Omental fat pad (tissue), 4 donors: ENCODE measurements around the gene DISP3. TPM values are rescaled to one million over a fixed set of nuclear protein-coding genes. Genes with fewer than 3 reads are reported as not detected.

ENCODE experiments used
- ATAC-seq: fragments of 150-250 bp; one replicate; pipeline ENCODE4 v1.9.1; 2016; ENCODE audit warnings: mild to moderate bottlenecking, moderate library complexity; ENCODE audit not compliant: low FRiP score
- DNase-seq: peaks from one replicate; pipeline ENCODE4 v3.0.0-alpha.2; 2019; ENCODE audit warnings: low spot score
- CTCF ChIP-seq, 3 donors: fragments of 450-650 bp; IDR thresholded peaks; one replicate each; pipeline ENCODE4 v1.5.1; 2016 to 2017; ENCODE audit warnings: antibody characterized with exemption in 3 of 3, mild to moderate bottlenecking in 3 of 3, moderate library complexity in 2 of 3
- total RNA-seq, 4 donors: library from RNA; depleted of rRNA; stranded (reverse); fragments of >200 nt; gene quantifications; one replicate each; pipeline ENCODE4 v1.1.0, GENCODE V29; 2016

DISP3 gene
- total RNA-seq, 4 donors from 2014 or later, result 0.09 TPM; not detected in 3

GRCh38 chr1:11528611-11529261, 49.8 kb downstream of the DISP3 start:
- no peak for DNase-seq
- ATAC-seq, result no peak
- TF ChIP-seq CTCF (IDR thresholded peaks at IDR 0.05), result no peak

- ATAC-seq, result no peak
- DNase-seq, result no peak
- no peak for TF ChIP-seq CTCF (IDR thresholded peaks at IDR 0.05)
Observed at GRCh38 chr1:11529330-11529729, 50.4 kb downstream of the DISP3 start.

GRCh38 chr1:11529763-11530730, 51.1 kb downstream of the DISP3 start:
- DNase-seq (no peak), ATAC-seq (no peak)
- TF ChIP-seq CTCF (IDR thresholded peaks at IDR 0.05), result no peak

- no peak for TF ChIP-seq CTCF (IDR thresholded peaks at IDR 0.05)
- no peak for ATAC-seq
- DNase-seq, result no peak
Observed at GRCh38 chr1:11530731-11531311, 51.9 kb downstream of the DISP3 start.

- TF ChIP-seq CTCF (IDR thresholded peaks at IDR 0.05), result no peak
- ATAC-seq, result no peak
- no peak for DNase-seq
Observed at GRCh38 chr1:11531314-11531870, 52.4 kb downstream of the DISP3 start.

- TF ChIP-seq CTCF (IDR thresholded peaks at IDR 0.05), result no peak
- DNase-seq (no peak), ATAC-seq (no peak)
Observed at GRCh38 chr1:11531943-11532342, 53.0 kb downstream of the DISP3 start.
